ENCODE measurements around the gene PI4KA.

PI4KA gene

DNA sequence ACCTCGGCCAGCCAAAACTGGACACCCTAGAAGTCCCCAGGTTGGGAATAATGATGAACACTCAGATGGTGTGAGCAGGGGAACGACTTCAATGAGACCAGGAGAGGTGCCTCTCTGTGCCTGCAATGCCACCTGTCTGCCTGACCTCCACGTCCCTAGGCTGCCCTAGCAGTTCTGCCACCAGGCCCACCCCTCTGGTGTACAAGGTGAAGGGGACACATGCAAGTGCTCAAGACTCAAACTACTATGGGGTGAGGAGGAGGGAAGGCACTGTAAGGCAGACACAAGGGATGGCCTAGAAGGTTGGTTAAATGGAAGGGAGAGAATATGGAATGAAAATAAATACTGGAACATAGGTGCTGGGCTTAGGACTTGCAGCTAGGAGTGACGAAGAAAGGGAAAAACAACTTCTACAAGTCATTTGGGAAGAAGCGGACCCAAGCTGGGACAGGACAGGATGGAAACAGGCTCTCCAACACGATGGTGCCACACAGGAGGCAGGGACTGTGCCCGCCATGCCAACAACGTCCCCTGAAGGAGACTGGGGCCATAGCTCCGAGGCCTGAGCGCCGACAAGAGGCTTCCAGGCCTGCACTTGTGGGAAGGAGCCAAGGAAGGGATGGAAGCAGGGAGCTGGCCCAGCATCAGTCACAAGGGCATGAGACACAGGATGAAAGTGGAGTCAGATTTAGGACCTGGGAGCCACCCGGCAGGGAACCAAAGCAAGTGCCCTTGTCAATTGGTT lies 66.2 kb downstream of the PI4KA start:
- no peak for DNase-seq

DNA sequence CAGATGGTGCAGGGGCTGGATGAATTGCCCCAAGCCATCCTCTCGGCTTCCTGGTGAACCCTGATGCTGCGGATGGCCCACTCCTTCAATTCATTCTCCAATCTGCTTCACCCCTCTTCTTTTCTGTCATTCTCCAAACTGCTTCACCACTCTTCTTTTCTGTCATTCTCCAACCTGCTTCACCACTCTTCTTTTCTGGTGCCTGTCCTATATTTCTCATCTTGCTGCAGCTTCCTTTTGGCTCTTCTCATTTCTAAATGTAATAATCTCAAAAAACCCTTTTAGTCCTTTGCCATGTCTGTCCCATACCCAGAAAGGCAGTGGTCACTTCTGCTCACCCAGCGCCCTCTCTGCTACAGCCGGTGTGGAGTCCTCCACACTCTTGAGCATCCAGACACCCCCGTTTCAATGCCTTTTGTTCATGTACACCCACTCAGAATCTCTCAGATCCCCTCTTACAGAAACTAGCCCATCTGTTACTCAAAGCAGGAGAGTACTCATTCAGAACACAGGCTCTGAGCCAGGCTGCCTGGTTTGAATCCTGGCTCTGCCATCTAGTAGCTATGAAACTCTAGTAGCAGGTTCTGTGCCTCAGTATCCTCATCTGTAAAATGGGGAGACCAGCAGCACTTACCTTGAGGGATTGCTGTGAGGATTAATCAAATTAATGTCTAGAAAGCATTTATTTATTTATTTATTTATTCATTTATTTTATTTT lies 69.8 kb downstream of the PI4KA start:
- DNase-seq = no peak

DNA sequence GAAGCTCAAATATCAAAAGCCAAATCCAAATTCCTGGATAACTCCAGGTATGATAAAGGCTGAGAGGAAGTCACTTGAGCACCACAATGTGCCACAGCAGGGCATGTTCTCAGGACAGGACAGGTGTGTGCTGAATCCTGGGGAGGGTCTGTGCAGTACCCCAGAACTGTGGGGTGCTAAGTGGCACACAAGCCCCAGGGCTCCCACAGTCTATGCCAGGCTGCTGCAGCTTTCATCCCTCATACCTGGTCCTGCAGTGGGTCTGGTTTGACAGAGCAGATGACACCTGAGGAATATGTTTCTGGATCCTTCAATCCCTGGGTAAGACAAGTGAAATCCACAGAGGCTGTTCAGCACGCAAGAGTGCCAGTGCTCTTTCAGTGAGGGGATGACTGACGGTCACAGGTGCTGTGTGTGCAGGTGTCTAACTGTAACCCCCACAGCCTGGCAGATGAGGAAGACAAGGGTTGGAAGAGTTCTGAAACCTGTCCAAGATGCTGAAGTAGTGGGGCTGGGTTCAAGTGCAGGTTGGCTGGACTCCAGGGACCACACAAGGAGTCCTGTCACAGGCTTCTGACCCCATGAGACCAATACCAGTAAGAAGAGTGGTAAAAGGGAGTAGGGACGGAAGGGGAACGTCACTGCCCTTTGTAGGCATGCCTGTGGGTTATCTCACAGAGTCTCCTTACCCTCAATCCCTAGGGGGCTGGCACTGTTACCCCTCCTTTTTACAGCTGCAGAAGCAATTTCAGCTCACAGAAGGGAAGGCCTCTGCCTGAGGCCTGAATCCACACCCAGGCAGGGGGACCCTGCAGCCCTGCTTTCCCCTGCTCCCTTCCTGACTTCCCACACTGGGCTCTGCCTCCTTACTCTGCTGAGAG lies 70.6 kb downstream of the PI4KA start:
- no peak for DNase-seq

DNA sequence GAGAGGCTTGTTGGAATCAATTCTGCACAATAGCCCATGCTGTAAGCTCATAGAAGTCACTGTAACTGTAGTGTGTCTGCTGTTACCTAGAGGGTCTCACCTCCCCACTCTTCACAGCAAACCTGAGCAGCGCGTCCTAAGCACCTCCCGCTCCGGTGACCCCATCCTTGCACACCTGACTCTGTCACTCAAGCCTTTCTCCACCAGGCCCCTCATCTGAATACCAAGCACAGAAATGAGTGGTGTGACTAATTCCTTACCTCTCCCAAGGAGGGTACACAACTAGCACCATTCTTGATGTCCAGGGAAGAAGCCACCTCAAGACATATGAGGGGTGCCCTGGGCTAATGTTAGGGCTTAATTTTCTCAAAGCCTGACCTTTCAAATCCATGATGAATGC lies 71.4 kb downstream of the PI4KA start:
- no peak for DNase-seq

DNA sequence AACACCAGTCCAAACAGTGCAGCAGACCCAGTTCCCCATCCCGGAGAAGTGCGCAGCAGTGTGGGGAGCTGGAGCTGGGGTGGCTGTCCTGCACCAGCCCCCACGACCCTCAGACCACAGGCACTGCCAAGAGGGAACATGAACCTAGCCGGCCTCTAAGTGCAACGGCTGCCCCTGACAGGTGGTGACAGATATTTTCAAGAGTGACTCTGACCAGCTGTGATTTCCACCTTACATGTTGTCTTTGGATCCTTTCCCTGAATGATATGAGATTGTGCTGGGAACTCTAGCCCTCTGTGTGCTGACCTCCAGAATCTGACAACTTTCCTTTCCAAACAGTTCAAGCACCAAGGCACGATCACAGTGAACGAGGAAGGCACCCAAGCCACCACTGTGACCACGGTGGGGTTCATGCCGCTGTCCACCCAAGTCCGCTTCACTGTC lies 72.1 kb downstream of the PI4KA start:
- no peak for DNase-seq

DNA sequence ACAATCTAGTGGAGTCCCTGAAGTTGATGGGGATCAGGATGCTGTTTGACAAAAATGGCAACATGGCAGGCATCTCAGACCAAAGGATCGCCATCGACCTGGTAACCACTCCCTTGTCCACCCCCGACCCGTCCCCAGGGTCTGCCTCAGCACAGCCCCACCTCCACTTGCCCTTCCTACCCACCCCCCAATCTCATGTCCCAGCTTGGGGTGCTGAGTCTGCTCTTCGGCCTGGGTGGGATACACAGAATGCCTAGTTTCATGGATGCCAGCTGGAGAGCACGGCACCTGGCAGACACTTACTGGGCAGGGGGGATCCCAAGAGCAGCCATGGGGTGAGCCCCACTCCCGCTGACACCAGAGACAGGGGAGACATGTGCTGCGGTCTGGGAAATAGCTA lies 72.6 kb downstream of the PI4KA start:
- DNase-seq = no peak

DNA sequence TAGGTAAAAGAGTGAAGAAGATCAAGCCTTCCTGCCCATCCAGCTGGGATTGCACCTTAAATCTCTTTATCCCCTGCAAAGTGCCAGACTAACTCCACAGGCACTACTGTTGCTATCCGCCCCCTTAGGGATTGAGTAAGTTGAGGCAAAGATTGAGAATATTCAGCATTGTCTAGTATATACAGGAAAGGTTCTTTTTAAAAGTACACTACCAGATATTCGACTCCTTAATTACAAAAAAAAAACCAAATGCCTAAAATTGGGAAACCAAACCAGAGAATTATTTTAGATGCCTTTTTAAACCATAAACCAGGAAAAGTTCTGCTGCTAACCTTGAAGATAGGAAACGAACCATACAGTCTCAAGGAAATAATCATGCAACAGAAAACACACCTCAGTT lies 73.2 kb downstream of the PI4KA start:
- DNase-seq = no peak

DNA sequence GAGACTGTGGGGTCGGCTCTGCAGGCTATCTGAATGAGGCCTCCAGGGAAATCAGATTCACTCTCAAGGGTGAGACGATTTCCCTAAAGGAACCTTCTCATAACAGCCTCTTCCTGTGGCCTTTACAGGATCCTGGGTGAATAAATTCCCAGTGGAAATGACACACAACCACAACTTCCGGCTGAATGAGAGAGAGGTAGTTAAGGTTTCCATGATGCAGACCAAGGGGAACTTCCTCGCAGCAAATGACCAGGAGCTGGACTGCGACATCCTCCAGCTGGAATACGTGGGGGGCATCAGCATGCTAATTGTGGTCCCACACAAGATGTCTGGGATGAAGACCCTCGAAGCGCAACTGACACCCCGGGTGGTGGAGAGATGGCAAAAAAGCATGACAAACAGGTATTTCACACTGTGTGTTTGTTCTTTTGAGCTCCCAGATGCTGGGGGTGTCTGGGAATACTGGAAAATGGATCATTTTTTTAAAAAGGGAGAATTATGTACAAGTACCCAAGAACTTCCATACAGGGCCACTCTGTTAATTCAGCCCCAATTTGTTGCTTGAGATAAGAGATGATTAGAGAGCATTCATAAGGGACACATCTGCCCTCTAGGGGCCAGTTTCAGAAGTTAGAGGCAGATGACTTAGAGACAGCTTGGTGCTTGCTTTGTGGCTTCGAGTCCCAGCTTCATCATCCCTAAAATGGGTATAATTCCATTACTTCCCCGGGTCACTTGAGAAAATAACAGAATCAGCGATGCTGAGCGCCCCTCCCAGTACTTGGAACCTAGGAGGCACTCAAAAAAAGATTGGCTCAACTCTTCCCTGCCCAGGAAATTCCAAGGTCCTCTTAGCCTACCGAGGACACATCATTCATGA lies 74.5 kb downstream of the PI4KA start:
- peak; percentile 20 to 31 for DNase-seq

DNA sequence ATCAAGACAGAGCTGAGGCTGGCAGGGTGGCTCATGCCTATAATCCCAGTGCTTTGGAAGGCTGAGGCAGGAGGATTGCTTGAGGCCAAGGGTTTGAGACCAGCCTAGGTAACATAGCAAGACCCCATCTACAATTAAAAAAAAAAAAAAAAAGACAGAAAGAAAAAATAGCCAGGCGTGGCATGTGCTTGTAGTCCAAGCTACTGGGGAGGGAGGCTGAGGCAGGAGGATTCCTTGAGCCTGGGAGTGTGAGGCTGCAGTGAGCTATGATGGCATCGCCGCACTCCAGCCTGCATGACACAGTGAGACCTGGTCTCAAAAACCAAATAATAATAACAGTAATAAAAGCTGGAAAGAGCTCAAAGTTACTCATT lies 75.3 kb downstream of the PI4KA start:
- DNase-seq = no peak

DNA sequence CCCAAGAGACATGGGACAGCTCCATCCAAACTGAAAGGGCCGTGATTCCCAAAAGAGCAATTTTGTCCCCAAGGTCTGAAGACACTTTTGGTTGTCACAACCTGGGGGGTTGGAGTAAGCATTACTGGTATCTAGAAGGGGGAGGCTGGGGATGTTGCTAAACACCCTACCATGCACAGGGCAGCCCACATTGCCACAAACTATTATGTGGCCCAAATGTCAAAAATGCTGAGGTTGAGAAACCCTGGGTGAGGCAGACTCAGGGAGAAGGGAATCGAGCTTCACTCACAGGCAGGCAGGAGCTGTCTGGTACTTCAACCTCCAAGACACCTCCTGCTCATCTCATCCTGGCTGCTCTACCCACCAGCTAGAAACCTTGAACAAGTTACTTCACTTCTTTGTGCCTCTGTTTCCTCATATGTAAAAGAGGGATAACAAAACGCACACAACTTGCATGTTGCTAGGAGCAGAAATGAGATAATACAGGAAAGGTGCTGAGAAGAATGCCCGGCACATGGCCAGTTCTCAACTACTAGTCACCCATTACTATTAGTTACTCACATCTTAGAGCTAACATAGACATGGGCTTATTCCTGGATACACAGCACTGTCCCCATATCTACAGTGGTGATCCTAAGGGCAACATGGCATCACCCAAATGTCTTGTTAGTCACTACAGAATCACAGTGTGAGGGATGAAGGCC lies 75.9 kb downstream of the PI4KA start:
- DNase-seq = no peak

DNA sequence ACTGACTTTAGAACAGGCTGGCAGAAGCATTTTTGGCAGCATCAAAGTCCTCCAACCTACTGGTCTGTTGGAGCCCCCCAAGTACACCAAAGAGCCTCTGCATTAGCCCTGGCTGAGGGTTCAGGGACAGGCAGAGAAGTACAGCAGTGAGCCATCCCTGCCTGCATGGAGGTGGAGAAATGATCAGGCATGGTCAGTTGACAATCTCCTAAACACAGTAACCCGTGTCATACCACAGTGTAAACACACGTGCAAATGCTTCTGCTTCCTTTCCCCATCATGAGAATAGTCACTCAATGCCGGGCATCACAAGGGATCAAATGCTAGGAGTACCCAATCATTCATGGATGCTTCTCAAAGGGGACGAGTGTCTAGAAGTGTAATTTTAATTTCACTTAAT lies 76.5 kb downstream of the PI4KA start:
- DNase-seq = no peak

DNA sequence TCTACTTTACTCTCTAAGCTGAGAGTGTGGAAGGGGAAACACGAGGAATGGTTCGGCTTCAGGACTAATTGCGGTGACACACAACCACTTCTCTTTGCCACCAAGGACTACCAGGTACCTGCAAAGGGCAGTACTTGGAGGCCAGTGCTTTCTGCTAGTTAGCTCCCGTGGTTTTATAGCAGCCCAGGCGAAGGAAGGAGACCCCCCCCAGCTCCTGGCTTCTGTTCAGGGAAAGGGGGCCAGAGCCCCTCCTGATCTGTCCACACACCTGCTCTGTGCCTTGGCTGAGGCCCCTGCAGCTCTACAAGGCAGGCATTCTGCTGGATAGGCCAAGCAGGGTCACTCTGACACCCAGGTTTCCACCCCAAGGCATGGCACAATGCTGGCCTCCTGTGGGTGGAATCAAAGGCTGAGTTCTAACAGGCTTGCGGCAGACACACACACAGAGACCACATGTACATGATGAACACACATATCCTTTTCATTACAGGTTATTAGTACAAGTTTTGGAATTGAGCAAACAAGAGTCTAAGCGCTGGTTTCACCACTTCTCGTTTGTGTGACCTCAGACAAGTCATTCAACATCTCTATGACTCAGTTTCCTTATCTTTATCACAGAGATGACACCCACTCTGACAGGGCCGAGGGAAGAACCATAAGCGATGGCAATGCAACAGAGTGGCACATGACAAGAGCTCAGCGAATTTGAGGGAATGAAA lies 77.2 kb downstream of the PI4KA start:
- DNase-seq = no peak

DNA sequence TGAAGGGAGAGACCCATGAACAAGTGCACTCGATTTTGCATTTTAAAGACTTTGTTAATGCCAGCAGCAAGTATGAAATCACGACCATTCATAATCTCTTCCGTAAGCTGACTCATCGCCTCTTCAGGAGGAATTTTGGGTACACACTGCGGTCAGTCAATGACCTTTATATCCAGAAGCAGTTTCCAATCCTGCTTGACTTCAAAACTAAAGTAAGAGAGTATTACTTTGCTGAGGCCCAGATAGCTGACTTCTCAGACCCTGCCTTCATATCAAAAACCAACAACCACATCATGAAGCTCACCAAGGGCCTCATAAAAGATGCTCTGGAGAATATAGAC lies 78.8 kb downstream of the PI4KA start:
- DNase-seq = no peak

DNA sequence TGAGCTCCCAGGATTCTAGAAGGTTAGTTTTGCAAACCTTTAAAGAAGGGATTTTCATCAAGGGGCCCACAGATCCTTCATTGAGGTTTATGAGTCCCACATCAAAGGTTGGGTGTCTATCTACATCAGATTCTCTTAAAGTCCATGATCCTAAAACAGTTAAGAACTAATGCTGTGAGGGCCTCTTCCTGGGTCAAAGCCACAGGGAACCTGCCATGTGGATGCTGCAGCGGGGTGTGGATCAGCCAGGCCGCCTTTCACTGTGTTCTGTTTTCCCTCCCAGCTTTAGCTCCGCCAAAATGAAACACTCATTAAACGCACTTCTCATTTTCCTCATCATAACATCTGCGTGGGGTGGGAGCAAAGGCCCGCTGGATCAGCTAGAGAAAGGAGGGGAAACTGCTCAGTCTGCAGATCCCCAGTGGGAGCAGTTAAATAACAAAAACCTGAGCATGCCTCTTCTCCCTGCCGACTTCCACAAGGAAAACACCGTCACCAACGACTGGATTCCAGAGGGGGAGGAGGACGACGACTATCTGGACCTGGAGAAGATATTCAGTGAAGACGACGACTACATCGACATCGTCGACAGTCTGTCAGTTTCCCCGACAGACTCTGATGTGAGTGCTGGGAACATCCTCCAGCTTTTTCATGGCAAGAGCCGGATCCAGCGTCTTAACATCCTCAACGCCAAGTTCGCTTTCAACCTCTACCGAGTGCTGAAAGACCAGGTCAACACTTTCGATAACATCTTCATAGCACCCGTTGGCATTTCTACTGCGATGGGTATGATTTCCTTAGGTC lies 79.4 kb downstream of the PI4KA start:
- DNase-seq = no peak

DNA sequence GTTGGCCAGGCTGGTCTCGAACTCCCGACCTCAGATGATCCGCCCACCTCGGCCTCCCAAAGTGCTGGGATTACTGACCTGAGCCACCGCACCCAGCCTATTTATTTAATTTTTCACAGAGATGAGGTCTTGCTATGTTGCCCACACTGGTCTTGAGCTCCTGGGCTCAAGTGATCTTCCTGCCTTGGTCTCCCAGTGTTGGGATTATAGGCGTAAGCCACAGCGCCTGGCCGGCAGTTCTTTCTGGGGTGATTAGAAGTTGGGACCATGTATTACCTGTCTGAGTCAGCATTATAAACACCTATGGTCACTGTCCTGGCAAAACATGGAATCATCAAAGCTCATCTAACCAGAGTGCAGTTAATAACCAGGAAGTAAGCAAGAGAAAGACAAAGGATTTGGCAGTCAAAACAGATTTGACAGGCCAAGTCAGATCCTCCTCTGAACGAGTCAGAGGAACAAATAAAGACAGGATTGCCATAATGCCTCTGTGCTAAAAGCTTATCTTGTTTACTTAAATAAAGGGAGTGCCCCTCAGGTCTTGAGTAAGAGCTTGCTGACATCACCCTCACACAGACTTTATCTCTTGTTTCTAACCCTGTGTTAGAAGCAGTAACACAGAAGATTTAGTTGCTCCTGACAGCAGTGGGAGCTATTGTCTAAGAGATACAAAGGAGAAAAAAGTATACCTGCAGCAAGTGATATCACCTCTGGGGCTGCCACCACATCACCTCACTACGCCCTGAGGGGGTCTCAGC lies 81.0 kb downstream of the PI4KA start:
- no peak for DNase-seq

DNA sequence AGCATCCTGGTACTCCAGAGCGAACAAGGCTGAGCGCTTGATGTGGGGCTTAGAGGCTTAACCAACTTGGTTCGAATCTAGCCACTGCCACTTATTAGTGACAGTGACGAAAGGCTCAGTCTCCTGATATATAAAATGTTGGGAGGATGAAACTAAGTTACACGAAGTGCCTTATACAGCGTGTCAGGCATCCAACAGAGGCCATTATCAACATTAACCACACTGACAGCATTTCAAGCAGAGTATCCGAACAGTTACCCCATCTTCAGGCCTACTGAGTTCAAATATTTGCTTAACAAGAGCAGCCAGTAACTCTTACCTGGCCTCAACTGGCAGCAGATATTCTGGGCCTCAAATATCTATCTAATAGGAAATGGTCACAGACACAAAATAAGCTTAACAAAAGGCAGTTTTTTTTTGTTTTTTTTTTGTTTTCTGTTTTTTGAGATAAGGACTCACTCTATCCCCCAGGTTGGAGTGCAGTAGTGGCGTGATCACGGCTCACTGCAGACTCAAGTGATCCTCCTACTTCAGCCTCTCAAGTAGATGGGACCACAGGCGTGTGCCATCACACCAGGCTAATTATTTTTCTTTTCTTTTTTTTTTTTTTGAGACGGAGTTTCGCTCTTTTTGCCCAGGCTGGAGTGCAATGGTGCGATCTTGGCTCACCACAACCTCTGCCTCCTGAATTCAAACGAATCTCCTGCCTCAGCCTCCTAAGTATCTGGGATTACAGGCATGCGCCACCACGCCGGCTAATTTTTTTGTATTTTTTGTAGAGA lies 81.8 kb downstream of the PI4KA start:
- DNase-seq = no peak

DNA sequence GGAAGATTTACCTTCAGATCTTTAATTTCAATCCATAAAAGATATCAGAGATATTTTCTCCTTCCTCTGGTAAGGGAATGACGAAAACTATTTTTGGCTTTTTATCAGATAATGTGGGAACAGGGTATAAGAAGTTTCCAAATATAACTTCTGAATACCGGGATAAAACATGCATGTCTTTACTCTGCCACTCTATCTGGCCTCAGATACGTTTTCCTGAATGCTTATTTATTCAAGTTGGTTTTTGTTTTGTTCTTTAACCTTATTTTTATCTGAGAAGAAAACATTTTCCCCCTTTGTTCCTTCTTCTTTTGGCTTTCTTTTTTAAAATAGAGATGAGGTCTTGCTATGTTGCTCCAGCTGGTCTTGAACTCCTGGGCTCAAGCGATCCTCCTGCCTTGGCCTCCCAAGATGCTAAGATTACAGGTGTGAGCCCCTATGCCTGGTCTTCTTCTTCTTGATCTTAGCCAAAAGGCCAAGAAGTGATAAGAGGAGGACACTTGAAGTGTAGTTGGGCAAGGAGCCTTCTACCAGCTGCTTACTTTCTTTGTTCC lies 83.2 kb downstream of the PI4KA start:
- no peak for DNase-seq

DNA sequence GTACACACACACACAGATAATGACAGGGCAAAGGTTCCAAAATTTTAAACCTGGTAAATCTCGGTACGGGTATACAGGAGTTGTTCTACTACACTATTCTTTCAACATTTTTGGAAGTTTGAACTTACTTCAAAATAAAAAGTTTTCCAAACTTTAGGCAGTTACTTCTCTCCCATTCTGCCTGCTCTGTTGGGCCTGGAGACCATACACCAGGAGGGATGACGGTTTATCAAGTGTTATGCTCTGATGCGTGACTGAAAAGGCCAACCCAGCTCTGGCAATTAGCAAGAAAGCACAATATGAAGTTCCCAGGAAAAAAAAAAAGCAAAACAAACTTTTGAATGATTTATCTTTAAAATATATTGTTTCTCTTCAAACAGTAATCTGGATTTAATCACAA lies 83.7 kb downstream of the PI4KA start:
- DNase-seq = no peak

DNA sequence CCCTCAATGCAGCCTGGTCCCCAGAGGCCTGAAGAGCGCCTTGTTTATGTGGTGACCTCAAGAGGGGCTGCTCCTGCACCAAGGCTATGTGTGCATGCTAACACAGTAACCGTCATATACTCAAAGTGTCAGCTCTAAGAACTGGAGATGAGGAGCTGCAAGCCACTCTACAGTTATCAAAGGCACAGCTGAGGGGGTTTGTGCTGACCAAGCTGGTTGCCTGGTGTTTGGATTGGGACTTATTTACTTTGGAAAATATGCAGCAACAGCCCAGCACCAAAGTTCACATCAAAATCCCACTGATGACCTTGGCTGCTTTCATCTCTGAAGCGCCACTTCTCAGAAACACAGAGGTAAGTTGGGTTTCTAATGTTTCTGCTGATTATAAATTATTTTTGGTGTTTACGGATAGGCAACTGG lies 84.8 kb downstream of the PI4KA start, which contains the start of gene SERPIND1:
SERPIND1 (plus strand) TSS at position 321 of the 420 bp plus-strand sequence. CDS start 5,200 bp downstream, outside the sequence.
- no peak for DNase-seq

Data from stimulated activated CD4-positive, alpha-beta T cell treated with anti-CD3 and anti-CD28 coated beads, Interleukin-4, amount 100 ng/mL, for 4 hours (primary cell).